IPS-NIHi7 (cell line): ENCODE measurements around the gene ACBD6.

Source experiments
- DNase-seq: peaks from one replicate; pipeline ENCODE4 v3.0.0; 2012; ENCODE audit warnings: mixed read lengths; ENCODE audit errors: extremely low spot score

Gene ACBD6

GRCh38 chr1:180524915-180525714, 22.7 kb upstream of the ACBD6 start:
- no peak for DNase-seq

DNA sequence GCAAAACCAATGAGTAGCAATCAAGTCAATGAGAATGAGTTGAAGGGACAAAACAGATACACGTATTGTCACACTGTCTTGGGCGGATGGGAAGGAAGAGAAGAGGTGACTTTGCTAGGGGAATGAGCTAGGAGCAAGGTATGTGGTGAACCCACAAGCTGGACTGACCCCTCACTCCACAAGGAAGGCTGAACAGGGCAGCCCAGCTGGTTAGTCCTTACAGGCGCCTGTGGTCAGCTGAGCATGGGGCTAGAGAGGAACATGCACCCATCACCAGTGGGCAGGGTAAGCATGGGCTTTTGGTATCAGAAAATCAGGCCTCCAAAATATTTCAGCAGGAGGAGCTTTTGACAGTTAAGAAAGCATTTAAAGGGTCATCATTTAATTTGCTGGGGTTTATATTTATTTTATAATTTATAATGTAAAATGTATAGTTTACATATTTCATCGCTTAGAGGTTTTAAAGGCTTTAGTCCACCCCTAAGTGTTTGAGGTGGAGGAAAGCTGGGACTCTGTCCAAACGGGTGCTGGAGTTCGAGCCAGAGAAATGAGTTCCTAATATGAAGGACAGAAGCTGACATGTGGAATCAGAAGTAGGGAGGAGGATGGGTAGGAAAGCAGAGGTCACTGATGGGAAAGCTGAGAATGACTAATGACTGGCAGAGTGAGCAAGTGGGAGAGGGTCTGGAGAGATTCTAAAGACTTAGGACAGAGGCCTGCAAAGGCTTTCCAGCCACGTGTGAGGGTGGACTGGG, 22.0 kb upstream of the ACBD6 start:
- no peak for DNase-seq

GRCh38 chr1:180522213-180522515, 19.8 kb upstream of the ACBD6 start:
- DNase-seq = peak; percentile 46

- no peak for DNase-seq
Observed at GRCh38 chr1:180521474-180522212, 19.3 kb upstream of the ACBD6 start.

- no peak for DNase-seq
Observed at GRCh38 chr1:180519846-180520245, 17.5 kb upstream of the ACBD6 start.

DNA sequence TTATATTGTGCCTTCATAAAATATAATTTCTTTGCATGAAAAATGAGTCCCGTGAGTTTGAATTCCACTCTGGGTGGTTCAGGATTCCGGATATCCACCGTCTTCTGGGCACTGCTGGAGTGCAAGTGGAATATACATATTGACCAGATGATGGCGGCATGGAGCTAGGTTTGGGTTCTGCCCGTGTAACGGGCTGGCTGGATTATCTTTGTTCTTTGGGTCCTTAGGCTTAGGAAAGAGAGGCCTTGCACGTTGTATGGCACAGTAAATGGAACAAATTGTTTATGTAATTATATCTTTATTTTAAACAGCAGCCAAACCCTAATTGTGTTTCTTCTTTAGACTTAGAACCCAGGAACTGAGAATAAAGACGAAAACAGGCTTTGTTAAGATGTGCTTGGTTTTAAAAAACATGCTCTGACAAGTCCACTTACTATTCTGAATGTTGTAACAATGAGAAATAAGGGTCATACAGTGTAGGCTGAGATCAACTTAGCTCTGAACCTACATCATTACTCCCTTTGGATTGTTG, 13.5 kb upstream of the ACBD6 start:
- peak; percentile 83 for DNase-seq

- DNase-seq = no peak
Observed at GRCh38 chr1:180515364-180515763, 13.0 kb upstream of the ACBD6 start.

- no peak for DNase-seq
Observed at GRCh38 chr1:180513531-180513930, 11.2 kb upstream of the ACBD6 start.

- DNase-seq = no peak
Observed at GRCh38 chr1:180510882-180511281, 8.5 kb upstream of the ACBD6 start.

DNA sequence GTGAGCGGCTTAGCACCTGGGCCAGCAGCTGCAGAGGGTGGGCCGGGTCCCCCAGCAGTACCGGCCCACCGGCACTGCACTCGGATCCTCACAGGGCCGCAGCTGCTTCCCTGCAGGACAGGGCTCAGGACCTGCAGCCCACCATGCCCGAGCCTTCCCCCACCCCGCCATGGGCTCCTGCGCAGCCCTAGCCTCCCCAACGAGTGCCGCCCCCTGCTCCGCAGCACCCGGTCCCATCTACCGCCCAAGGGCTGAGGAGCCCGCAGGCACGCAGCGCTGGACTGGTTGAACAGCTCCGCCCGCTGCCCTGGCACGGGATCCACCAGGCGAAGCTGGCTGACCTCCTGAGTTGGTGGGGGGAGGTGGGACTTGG, 6.3 kb upstream of the ACBD6 start:
- no peak for DNase-seq

DNA sequence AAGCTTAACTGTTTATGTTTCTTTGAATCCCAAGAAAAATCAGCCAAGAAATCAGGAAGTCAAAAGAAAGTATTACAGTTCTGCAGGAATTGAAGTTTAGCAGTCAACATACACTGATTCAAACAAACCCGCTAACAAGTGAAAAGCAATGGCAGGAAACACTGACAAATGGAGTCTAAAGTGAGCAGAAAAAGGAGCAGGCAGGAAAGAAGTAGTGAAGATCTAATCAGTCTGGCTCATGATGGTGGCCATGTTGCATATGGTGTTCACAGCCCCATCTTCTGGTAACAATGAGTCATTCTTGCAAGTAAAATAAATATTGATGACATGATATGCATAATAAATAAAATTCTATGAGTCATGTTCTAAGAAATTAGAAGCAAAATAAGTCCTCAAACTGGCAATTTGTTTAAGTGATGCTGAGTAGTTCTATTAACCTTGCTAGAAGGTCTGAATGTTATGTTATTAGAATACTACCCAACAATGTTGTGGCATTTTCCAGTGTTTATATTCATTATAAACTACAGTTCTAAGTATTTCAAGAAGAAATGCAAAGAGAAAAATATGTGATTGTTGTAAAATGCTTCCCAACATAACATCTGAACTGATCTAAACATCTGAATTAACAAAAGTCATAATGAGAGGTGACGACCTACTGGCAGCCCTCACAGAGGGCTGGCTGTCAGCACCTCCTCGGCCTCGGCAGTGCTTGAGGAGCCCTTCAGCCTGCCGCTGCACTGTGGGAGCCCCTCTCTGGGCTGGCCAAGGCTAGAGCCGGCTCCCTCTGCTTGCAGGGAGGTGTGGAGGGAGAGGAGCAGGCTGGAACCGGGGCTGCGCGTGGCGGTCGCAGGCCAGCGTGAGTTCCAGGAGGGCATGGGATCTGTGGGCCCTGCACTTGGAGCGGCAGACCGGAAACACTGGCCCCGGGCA, 5.7 kb upstream of the ACBD6 start:
- DNase-seq = no peak

- DNase-seq = no peak
Observed at GRCh38 chr1:180505732-180506335, 3.5 kb upstream of the ACBD6 start.

DNA sequence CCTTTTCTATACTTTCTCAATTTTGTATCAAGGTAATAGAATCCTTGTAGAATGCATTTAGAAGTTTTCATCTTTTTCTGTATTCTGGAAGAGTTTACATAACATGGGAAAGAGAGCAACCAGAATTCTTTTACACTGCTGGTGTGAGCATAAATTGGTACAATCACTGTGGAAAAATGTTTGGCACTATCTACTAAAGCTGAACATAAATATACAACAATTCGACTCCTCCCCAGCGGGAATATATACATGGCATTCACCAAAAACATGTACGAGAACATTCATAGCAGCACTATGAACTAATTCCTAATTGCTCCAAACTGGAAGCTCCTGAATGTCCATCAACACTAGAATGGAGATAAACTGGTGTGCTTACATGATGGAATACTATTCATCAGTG, 1.8 kb upstream of the ACBD6 start:
- no peak for DNase-seq

- no peak for DNase-seq
Observed at GRCh38 chr1:180503280-180503862, 994 bp upstream of the ACBD6 start.

GRCh38 chr1:180501865-180502360, 464 bp downstream of the ACBD6 start:
- DNase-seq = no peak

- DNase-seq = no peak
Observed at GRCh38 chr1:180500689-180501088, 1.7 kb downstream of the ACBD6 start.

DNA sequence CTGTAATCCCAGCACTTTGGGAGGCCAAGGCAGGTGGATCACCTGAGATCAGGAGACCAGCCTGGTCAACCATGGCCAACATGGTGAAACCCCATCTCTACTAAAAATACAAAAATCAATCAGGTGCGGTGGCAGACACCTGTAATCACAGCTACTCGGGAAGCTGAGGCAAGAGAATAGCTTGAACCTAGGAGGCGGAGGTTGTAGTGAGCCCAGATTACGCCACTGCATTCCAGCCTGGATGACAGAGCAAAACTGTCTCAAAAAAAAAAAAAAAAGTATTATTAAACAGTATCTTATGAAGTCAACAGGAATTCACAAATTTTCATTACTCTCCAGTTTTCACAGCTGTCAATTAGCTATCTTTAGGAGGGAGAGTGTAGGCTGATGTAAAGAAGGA, 3.8 kb downstream of the ACBD6 start:
- no peak for DNase-seq

DNA sequence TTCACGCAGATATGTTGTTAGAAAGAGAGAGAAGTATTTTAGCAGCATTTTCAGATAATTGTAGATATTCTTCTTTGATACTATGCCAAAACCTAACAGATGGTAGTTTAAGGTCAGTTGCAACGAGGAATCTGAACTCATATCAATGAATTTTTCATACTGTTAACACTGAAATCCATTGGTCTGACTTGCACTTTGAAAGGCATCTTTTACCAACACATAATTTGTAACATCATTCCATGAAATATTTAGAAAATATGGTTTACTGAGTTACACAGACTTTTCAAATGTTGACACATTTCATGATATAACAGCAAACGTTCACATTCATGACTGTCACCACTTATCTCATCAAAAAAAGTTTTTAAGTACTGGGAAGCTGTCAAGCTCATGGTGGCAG, 4.6 kb downstream of the ACBD6 start:
- no peak for DNase-seq

- DNase-seq = no peak
Observed at GRCh38 chr1:180494370-180494769, 8.0 kb downstream of the ACBD6 start.

DNA sequence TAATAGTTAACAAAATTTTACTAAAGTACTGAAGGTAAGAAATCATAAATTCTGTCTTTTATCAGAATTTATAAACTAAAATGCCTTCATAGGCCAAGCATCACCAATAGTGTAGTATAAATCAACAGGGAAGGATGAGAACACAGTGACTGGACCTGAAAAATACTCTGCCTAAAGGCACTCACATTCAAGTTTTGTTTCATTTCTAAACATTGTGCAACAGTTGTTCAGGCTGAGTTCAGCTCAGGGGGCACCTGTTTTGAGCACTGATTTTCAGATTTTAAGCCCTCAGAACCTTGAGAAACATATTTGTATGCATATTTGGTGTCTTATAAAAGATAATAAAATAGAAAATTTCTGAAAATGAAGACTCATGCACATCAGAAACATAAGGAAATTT, 12.4 kb downstream of the ACBD6 start:
- DNase-seq = no peak
